Measurements from ENCODE around the gene ARID1B. TPM values are rescaled to one million over a fixed set of nuclear protein-coding genes. Genes with fewer than 3 reads are reported as not detected.

The ARID1B gene
- total and polyA plus RNA-seq, 7 experiments from 2014 or later, result 17.5 to 164 (median 139) TPM

- Histone ChIP-seq H3K36me3 (ENCODE audit: control insufficient read depth in 2 of 3, insufficient read depth in 3 of 3, low read length in 3 of 3) (peaks cover 0 to 50% (median 8%) of the 10 kb centered on the region in 3 experiments), H3K4me1 (ENCODE audit: control insufficient read depth in 2 of 2, insufficient read depth in 2 of 2, low read length in 2 of 2) (no peaks in the 10 kb centered on the region), H3K27me3 (ENCODE audit: control insufficient read depth in 2 of 2, insufficient read depth in 2 of 2, low read length in 2 of 2) (no peaks in the 10 kb centered on the region), H3K9me3 (ENCODE audit: control insufficient read depth in 2 of 3, low read length in 3 of 3) (no peaks in the 10 kb centered on the region), H3K4me3 (ENCODE audit: low read length) (no peak overlapping the region), H3K27ac (ENCODE audit: low read depth, low read length) (no peak overlapping the region)
- POLR2A ChIA-PET, result no interaction called here
- ATAC-seq, result no peak
- Mint-ChIP-seq H3K27ac (peak overlapping the region in 2 of 9 donors; percentile 23 to 51), H3K36me3 (peaks cover 4 to 37% (median 16%) of the 10 kb centered on the region in 5 donors), H3K9me3 (no peaks in the 10 kb centered on the region), H3K4me3 (no peak overlapping the region), H3K27me3 (no peaks in the 10 kb centered on the region), H3K4me1 (peaks cover 0 to 14% (median 3%) of the 10 kb centered on the region in 7 donors)
- intact Hi-C loops (cut with micrococcal nuclease), result no loop called here
- DNase-seq, result no peak
- CTCF ChIA-PET, result no interaction called here
These were observed 360.3 kb downstream of the ARID1B start for GRCh38 chr6:157137501-157137900.

- Histone ChIP-seq H3K9me3 (ENCODE audit: control insufficient read depth in 2 of 3, low read length in 3 of 3) (no peaks in the 10 kb centered on the region), H3K4me1 (ENCODE audit: control insufficient read depth in 2 of 2, insufficient read depth in 2 of 2, low read length in 2 of 2) (no peaks in the 10 kb centered on the region), H3K4me3 (ENCODE audit: low read length) (no peak overlapping the region), H3K27me3 (ENCODE audit: control insufficient read depth in 2 of 2, insufficient read depth in 2 of 2, low read length in 2 of 2) (no peaks in the 10 kb centered on the region), H3K36me3 (ENCODE audit: control insufficient read depth in 2 of 3, insufficient read depth in 3 of 3, low read length in 3 of 3) (peaks cover 0 to 43% (median 0%) of the 10 kb centered on the region in 3 experiments), H3K27ac (ENCODE audit: low read depth, low read length) (no peak overlapping the region)
- intact Hi-C loops (cut with micrococcal nuclease), result loop anchor here in 1 of 2 donors (1.0 kb wide), 1 partner anchor 135 kb away; no protein-coding TSS in a partner anchor
- CTCF ChIA-PET, result interaction anchor here (0.6 to 1.1 kb wide), 2 partner anchors 103 to 162 kb away, joined by 4 to 5 read pairs; no protein-coding TSS in a partner anchor
- peak overlapping the region in 1 of 9 donors; percentile 48 for H3K27ac Mint-ChIP-seq
- H3K36me3 Mint-ChIP-seq, result peaks cover 4 to 34% (median 16%) of the 10 kb centered on the region in 5 donors
- POLR2A ChIA-PET, result no interaction called here
- no peaks in the 10 kb centered on the region for H3K9me3 Mint-ChIP-seq
- H3K4me3 Mint-ChIP-seq, result no peak overlapping the region
- H3K4me1 Mint-ChIP-seq, result peaks cover 0 to 18% (median 3%) of the 10 kb centered on the region in 7 donors
- DNase-seq (no peak), ATAC-seq (no peak)
- no peaks in the 10 kb centered on the region for H3K27me3 Mint-ChIP-seq
These were observed 362.0 kb downstream of the ARID1B start for GRCh38 chr6:157139054-157139708.

- Mint-ChIP-seq H3K27ac (peak overlapping the region in 1 of 9 donors; percentile 20), H3K9me3 (no peaks in the 10 kb centered on the region), H3K4me3 (no peak overlapping the region), H3K27me3 (no peaks in the 10 kb centered on the region), H3K4me1 (peaks cover 0 to 32% (median 7%) of the 10 kb centered on the region in 7 donors), H3K36me3 (peaks cover 0 to 33% (median 7%) of the 10 kb centered on the region in 5 donors)
- no peaks in the 10 kb centered on the region for H3K9me3 ChIP-seq (ENCODE audit: control insufficient read depth in 2 of 3, low read length in 3 of 3)
- no peak overlapping the region for H3K27ac ChIP-seq (ENCODE audit: low read depth, low read length)
- ATAC-seq, result peak; percentile 83
- no peaks in the 10 kb centered on the region for H3K27me3 ChIP-seq (ENCODE audit: control insufficient read depth in 2 of 2, insufficient read depth in 2 of 2, low read length in 2 of 2)
- DNase-seq, result no peak
- ChIA-PET CTCF (no interaction called here), POLR2A (interaction anchor here (0.6 kb wide), 1 partner anchor 15 kb away, joined by 3 read pairs; no protein-coding TSS in a partner anchor)
- H3K4me3 ChIP-seq (ENCODE audit: low read length), result no peak overlapping the region
- H3K36me3 ChIP-seq (ENCODE audit: control insufficient read depth in 2 of 3, insufficient read depth in 3 of 3, low read length in 3 of 3), result peaks cover 0 to 25% (median 0%) of the 10 kb centered on the region in 3 experiments
- intact Hi-C loops (cut with micrococcal nuclease), result loop anchor here in 1 of 2 donors (5.0 kb wide), 1 partner anchor 111 kb away; no protein-coding TSS in a partner anchor
- H3K4me1 ChIP-seq (ENCODE audit: control insufficient read depth in 2 of 2, insufficient read depth in 2 of 2, low read length in 2 of 2), result peaks cover 0 to 15% of the 10 kb centered on the region in 2 donors
These were observed 366.2 kb downstream of the ARID1B start for GRCh38 chr6:157143171-157143889.

GRCh38 chr6:157143890-157144798 is 367.0 kb downstream of the ARID1B start:
- Mint-ChIP-seq H3K27me3 (no peaks in the 10 kb centered on the region), H3K4me1 (peaks cover 0 to 32% (median 7%) of the 10 kb centered on the region in 7 donors), H3K9me3 (no peaks in the 10 kb centered on the region), H3K36me3 (peaks cover 0 to 35% (median 9%) of the 10 kb centered on the region in 5 donors), H3K27ac (no peak overlapping the region), H3K4me3 (peak overlapping the region in 1 of 10 donors; percentile 16)
- CTCF ChIA-PET, result no interaction called here
- Histone ChIP-seq H3K9me3 (ENCODE audit: control insufficient read depth in 2 of 3, low read length in 3 of 3) (no peaks in the 10 kb centered on the region), H3K36me3 (ENCODE audit: control insufficient read depth in 2 of 3, insufficient read depth in 3 of 3, low read length in 3 of 3) (peaks cover 0 to 31% (median 0%) of the 10 kb centered on the region in 3 experiments), H3K27me3 (ENCODE audit: control insufficient read depth in 2 of 2, insufficient read depth in 2 of 2, low read length in 2 of 2) (no peaks in the 10 kb centered on the region), H3K4me3 (ENCODE audit: low read length) (no peak overlapping the region), H3K4me1 (ENCODE audit: control insufficient read depth in 2 of 2, insufficient read depth in 2 of 2, low read length in 2 of 2) (peaks cover 0 to 15% of the 10 kb centered on the region in 2 donors), H3K27ac (ENCODE audit: low read depth, low read length) (no peak overlapping the region)
- ATAC-seq, result no peak
- no peak for DNase-seq
- intact Hi-C loops (cut with micrococcal nuclease), result loop anchor here in 1 of 2 donors (5.0 kb wide), 1 partner anchor 112 kb away; no protein-coding TSS in a partner anchor
- POLR2A ChIA-PET, result interaction anchor here (0.7 kb wide), 1 partner anchor 89 kb away, joined by 3 read pairs; no protein-coding TSS in a partner anchor

- intact Hi-C loops (cut with micrococcal nuclease), result loop anchor here in 1 of 2 donors (5.0 kb wide), 1 partner anchor 113 kb away; no protein-coding TSS in a partner anchor
- CTCF ChIA-PET, result no interaction called here
These were observed 367.8 kb downstream of the ARID1B start for GRCh38 chr6:157144859-157145568.

More at GRCh38 chr6:157144859-157145568, 367.8 kb downstream of the ARID1B start:
- Histone ChIP-seq H3K9me3 (ENCODE audit: control insufficient read depth in 2 of 3, low read length in 3 of 3) (no peaks in the 10 kb centered on the region), H3K4me1 (ENCODE audit: control insufficient read depth in 2 of 2, insufficient read depth in 2 of 2, low read length in 2 of 2) (peaks cover 0 to 15% of the 10 kb centered on the region in 2 donors), H3K4me3 (ENCODE audit: low read length) (no peak overlapping the region), H3K27me3 (ENCODE audit: control insufficient read depth in 2 of 2, insufficient read depth in 2 of 2, low read length in 2 of 2) (no peaks in the 10 kb centered on the region), H3K36me3 (ENCODE audit: control insufficient read depth in 2 of 3, insufficient read depth in 3 of 3, low read length in 3 of 3) (peaks cover 0 to 34% (median 0%) of the 10 kb centered on the region in 3 experiments), H3K27ac (ENCODE audit: low read depth, low read length) (no peak overlapping the region)
- ATAC-seq (no peak), DNase-seq (no peak)
- Mint-ChIP-seq H3K4me1 (peaks cover 0 to 32% (median 7%) of the 10 kb centered on the region in 7 donors), H3K4me3 (no peak overlapping the region), H3K36me3 (peaks cover 0 to 37% (median 14%) of the 10 kb centered on the region in 5 donors), H3K27me3 (no peaks in the 10 kb centered on the region), H3K9me3 (no peaks in the 10 kb centered on the region), H3K27ac (peak overlapping the region in 3 of 9 donors; percentile 25 to 49 (median 39))
- POLR2A ChIA-PET, result interaction anchor here (0.7 kb wide), 1 partner anchor 90 kb away, joined by 3 read pairs; no protein-coding TSS in a partner anchor

Data from naive thymus-derived CD4-positive, alpha-beta T cell (primary cell).